Tibial nerve (tissue), 4 donors: ENCODE measurements around the gene UNC79. TPM values are rescaled to one million over a fixed set of nuclear protein-coding genes. Genes with fewer than 3 reads are reported as not detected.
A peak's percentile ranks its signal among the peaks of the same experiment; 100 is the strongest.

ENCODE experiments used
- DNase-seq, 2 donors: peaks; one replicate each; pipeline ENCODE4 v3.0.0-alpha.2; 2019; ENCODE audit warnings: low spot score in 2 of 2
- H3K27ac ChIP-seq, 4 donors: fragments of 200-600 bp; sonication (generic) in 3 of 4; one replicate each; pipeline ENCODE4 v1.5.1; 2017 to 2019; ENCODE audit warnings: mild to moderate bottlenecking in 1 of 4
- H3K27me3 ChIP-seq, 2 donors: fragments of 200-600 bp; sonication (generic) in 1 of 2; one replicate each; pipeline versions ENCODE4 v1.5.1 to v1.6.0; 2017 to 2019
- H3K36me3 ChIP-seq, 3 donors: fragments of 200-600 bp; sonication (generic); one replicate each; pipeline ENCODE4 v1.5.1; 2018 to 2019
- H3K4me1 ChIP-seq, 4 donors: fragments of 200-600 bp; sonication (generic) in 3 of 4; one replicate each; pipeline ENCODE4 v1.5.1; 2017 to 2019
- H3K4me3 ChIP-seq, 4 donors: fragments of 200-600 bp; sonication (generic) in 3 of 4; one replicate each; pipeline ENCODE4 v1.5.1; 2017 to 2019; ENCODE audit warnings: mild to moderate bottlenecking in 1 of 4, moderate library complexity in 1 of 4
- H3K9me3 ChIP-seq, 4 donors: fragments of 200-600 bp; sonication (generic) in 3 of 4; one replicate each; pipeline ENCODE4 v1.5.1; 2017 to 2019
- EP300 ChIP-seq, 2 donors: sonication (generic); formaldehyde crosslinking; IDR thresholded peaks; one replicate each; pipeline ENCODE4 v1.6.1; 2017; ENCODE audit warnings: antibody characterized with exemption in 2 of 2, mild to moderate bottlenecking in 1 of 2
- POLR2A ChIP-seq, 2 donors: fragments of 450-650 bp; IDR thresholded peaks; one replicate each; pipeline ENCODE4 v1.6.1; 2017; ENCODE audit warnings: antibody characterized with exemption in 2 of 2, mild to moderate bottlenecking in 2 of 2, moderate library complexity in 2 of 2
- WGBS, 2 donors: methylation state at CpG; one replicate each; pipeline ENCODE4 v1.1.5; 2018; 5-methylcytosine and 5-hydroxymethylcytosine counted together
- total RNA-seq, 4 donors: library from RNA; depleted of rRNA; stranded (reverse); fragments of >200 nt; gene quantifications; one replicate each; pipeline ENCODE4 v1.1.0, GENCODE V29; 2016
- TF ChIP-seq, protein P1 (sequence below), 5 experiments: fragments of 200-600 bp in 3 of 5; fragments of 450-650 bp in 2 of 5; sonication (generic) in 3 of 5; IDR thresholded peaks; one replicate each; pipeline ENCODE4 v1.5.1; 2016 to 2019; ENCODE audit warnings: antibody characterized with exemption in 5 of 5, mild to moderate bottlenecking in 3 of 5, moderate library complexity in 2 of 5

Gene UNC79
- total RNA-seq, 4 donors from 2014 or later, result under 0.01 to 1.3 (median 0.21) TPM; not detected in 1

DNA sequence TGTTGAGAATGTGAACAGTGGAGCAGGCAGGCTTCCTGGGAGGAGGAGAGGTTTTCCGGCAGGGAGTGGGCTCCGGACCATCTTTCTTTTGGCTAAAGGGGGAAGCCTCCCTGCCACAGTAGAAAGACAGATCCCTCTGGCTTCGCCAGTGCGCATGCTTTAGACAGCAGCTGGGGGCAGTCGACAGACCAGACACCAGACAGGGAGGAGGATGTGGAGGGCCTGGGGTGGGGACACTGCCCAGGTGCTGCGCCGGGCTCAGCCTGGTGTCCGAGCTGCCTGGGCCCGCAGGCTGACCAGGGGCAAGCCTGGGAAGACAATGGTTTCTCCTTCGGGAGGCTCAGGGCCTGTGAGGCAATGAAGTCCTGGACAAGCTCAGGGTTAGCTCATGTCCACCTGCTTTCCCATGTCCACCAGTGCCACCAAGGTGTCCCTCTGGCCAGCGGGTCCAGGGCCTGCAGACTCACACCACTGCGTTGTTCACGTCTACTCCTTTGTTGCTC lies 290.3 kb downstream of the UNC79 start:
- DNase-seq, result no peak
- Histone ChIP-seq H3K9me3 (no peaks in the 10 kb centered on the region), H3K27me3 (no peaks in the 10 kb centered on the region), H3K4me1 (peaks cover 0 to 12% (median 0%) of the 10 kb centered on the region in 4 donors), H3K36me3 (peaks cover 0 to 46% (median 0%) of the 10 kb centered on the region in 3 donors), H3K27ac (peak overlapping the region in 1 of 4 donors; percentile 0), H3K4me3 (no peak overlapping the region)
- WGBS, 2 donors, result 84 to 90% methylated on average over 13 of the region's 13 CpGs
- TF ChIP-seq, protein P1, sequence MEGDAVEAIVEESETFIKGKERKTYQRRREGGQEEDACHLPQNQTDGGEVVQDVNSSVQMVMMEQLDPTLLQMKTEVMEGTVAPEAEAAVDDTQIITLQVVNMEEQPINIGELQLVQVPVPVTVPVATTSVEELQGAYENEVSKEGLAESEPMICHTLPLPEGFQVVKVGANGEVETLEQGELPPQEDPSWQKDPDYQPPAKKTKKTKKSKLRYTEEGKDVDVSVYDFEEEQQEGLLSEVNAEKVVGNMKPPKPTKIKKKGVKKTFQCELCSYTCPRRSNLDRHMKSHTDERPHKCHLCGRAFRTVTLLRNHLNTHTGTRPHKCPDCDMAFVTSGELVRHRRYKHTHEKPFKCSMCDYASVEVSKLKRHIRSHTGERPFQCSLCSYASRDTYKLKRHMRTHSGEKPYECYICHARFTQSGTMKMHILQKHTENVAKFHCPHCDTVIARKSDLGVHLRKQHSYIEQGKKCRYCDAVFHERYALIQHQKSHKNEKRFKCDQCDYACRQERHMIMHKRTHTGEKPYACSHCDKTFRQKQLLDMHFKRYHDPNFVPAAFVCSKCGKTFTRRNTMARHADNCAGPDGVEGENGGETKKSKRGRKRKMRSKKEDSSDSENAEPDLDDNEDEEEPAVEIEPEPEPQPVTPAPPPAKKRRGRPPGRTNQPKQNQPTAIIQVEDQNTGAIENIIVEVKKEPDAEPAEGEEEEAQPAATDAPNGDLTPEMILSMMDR (IDR thresholded peaks at IDR 0.05), result no peak
- no peak for TF ChIP-seq EP300 (IDR thresholded peaks at IDR 0.05)
- no peak for TF ChIP-seq POLR2A (IDR thresholded peaks at IDR 0.05)

DNA sequence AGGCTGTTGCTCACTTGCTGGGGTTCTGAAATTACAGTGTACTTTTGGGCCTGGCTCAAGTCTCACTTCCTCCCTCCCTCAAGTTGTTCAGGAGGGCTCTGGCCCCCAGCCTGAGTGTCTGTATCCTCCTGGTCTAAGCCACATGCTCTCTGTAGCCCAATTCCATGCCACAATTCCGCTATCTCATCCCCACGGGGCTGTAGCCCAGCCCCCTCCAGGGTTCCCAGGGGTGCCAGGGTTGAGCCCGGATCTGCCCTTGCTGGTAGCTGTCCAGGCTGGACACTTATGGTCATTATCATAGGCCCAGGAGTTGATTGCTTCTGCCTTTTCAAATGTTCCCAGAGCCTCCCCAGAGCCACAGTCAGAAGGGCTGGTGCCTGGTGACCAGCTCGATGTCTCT lies 292.3 kb downstream of the UNC79 start:
- Histone ChIP-seq H3K36me3 (peaks cover 0 to 48% (median 0%) of the 10 kb centered on the region in 3 donors), H3K9me3 (no peaks in the 10 kb centered on the region), H3K4me1 (peaks cover 0 to 14% (median 0%) of the 10 kb centered on the region in 4 donors), H3K27me3 (no peaks in the 10 kb centered on the region), H3K4me3 (no peak overlapping the region), H3K27ac (peak overlapping the region in 1 of 4 donors; percentile 43)
- DNase-seq, result no peak
- TF ChIP-seq POLR2A (IDR thresholded peaks at IDR 0.05), result no peak
- 52 to 61% methylated on average over 4 of the region's 4 CpGs for whole genome bisulfite sequencing, 2 donors

DNA sequence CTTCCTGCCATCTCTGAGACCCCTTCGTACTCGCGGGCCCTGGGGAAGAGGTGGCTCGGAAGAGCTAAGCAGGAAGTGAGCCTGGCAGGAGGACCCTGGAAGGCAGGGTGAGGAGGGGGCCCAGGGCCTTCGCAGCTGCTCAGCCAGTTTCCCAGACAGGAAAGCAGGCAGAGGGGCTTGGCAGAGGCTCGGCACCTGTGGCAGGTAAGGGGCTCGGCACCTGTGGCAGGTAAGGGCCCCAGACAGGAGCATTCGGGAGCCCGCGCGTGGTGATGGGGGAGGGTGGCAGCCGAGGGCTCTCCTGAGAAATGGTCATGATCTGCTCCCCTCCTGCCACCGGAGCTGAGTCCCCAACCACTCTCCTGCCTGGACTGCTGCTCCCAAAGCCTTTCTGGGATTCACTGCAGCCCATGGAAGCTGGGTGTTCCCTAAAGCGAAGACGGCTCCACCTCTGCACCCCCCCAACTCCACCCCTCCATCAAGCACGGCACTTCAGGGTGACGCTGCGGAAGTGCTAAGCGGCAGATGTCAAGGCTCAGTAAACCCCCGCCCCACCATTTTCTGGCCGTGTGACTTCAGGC lies 294.4 kb downstream of the UNC79 start:
- Histone ChIP-seq H3K36me3 (peaks cover 0 to 59% (median 0%) of the 10 kb centered on the region in 3 donors), H3K4me1 (peaks cover 0 to 23% (median 0%) of the 10 kb centered on the region in 4 donors), H3K4me3 (no peak overlapping the region), H3K27ac (peak overlapping the region in 2 of 4 donors; percentile 22 to 44), H3K27me3 (no peaks in the 10 kb centered on the region), H3K9me3 (no peaks in the 10 kb centered on the region)
- 74 to 75% methylated on average over 15 to 18 of the region's 21 CpGs for WGBS, 2 donors
- TF ChIP-seq POLR2A (IDR thresholded peaks at IDR 0.05) (no peak), EP300 (IDR thresholded peaks at IDR 0.05) (no peak)
- TF ChIP-seq, protein P1 (IDR thresholded peaks at IDR 0.05), result no peak
- DNase-seq, result no peak

DNA sequence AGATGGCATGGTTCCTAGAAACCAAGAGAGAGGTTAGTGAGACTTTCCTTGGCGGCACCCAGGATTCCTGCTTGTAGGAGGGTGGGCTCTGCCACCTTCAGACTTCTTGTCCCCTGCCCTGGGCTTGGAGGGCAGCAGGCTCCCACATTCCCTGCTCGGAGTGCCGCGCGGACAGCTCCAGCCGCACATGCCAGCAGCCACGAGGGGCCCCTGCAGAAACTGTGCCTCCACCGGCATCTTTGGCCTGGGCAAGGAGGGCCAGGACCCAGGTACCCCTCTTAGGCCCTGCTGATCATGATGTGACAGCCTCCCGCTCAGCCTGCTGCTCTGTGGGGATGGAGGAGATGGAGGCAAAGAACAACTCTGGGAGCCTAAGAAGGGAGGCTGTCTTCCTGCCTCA lies 295.3 kb downstream of the UNC79 start:
- Histone ChIP-seq H3K9me3 (no peaks in the 10 kb centered on the region), H3K4me3 (no peak overlapping the region), H3K27ac (peak overlapping the region in 1 of 4 donors; percentile 44), H3K27me3 (no peaks in the 10 kb centered on the region), H3K4me1 (peaks cover 0 to 30% (median 0%) of the 10 kb centered on the region in 4 donors), H3K36me3 (peaks cover 0 to 50% (median 0%) of the 10 kb centered on the region in 3 donors)
- DNase-seq, result no peak
- TF ChIP-seq, protein P1 (IDR thresholded peaks at IDR 0.05), result no peak
- TF ChIP-seq EP300 (IDR thresholded peaks at IDR 0.05) (no peak), POLR2A (IDR thresholded peaks at IDR 0.05) (no peak)
- 71 to 90% methylated on average over 2 to 9 of the region's 9 CpGs for WGBS, 2 donors

DNA sequence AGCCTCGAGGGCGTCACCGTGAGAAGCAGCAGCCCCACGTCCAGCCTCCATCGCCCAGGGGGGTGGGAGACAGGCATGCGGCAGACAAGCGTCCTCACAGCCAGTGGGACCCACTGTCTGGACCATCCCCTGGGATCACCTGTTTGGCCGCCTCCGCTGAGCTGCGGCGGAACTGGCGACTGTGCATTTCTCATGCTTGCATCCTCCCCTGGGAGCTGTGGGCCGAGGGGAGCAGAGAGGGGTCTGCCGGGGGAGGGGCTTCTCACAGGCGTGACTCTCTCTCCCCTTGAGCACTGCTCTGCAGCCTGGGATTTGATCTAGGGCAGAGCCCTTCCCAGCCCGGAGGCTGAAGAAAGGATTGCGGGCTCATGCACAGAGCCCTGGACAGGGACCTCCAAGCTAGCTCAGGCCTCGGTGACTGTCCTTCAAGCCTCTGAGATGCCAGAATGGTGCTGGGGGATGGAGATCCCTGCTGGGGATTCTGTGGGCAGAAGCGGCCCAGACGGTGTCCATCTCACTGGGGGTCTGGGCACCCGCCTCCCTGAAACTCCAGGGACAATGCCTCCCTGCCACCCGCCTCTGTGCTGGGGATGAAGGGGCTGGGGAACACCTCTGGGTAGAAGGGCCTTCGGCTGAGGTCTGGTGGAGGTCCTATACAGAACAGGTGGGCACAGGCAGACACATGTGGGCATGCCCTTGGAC lies 296.5 kb downstream of the UNC79 start:
- Histone ChIP-seq H3K4me1 (peaks cover 0 to 35% (median 0%) of the 10 kb centered on the region in 4 donors), H3K27me3 (no peaks in the 10 kb centered on the region), H3K27ac (peak overlapping the region in 2 of 4 donors; percentile 6 to 54), H3K4me3 (no peak overlapping the region), H3K36me3 (peaks cover 0 to 47% (median 0%) of the 10 kb centered on the region in 3 donors), H3K9me3 (no peaks in the 10 kb centered on the region)
- no peak for DNase-seq
- WGBS, 2 donors, result 71 to 72% methylated on average over 13 to 20 of the region's 23 CpGs
- TF ChIP-seq POLR2A (IDR thresholded peaks at IDR 0.05) (no peak), EP300 (IDR thresholded peaks at IDR 0.05) (no peak)
- TF ChIP-seq, protein P1 (IDR thresholded peaks at IDR 0.05), result no peak
